Measurements from ENCODE around the gene MPV17L2.

DNA sequence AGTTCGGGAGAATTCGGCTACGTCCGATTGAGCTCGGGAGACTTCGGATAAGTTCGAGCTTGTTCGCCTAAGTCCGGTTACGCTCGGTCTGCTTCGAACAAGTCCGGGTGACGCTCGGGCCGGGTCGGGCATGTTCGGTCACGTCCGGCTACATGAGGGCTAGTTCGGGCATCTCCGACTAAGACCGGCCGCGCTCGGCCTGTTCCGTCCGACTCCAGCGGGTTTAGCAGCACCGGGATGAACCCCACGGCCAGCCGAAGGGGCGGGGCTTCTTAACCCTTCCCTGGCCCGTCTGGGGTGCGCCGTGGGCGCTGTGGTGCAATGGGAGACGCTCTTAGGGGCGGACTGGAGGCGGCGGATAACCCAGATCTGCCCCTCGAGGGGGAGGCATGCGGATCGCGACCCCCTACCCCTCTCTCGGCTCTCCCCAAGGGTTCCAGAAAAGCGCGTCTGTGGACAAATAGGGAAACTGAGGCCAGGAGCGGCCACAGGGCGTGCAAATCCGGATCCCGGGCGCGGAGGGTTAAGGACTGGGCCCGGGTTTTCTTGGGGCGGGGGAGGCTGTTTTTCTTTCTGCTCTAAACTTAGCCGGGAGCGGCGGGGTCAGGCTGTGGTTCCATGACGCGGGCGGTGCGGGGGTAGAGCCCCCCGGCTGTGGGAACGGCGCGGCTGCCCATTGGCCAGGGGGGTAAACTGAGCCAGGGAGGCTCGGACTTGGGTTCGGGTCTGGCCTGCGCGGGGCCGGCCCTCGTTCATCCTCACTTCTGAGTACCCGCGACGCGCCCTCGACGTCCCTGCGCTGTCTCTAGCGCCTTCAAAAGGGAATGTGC is 31.7 kb downstream of the MPV17L2 start:
- TF ChIP-seq, protein P1, sequence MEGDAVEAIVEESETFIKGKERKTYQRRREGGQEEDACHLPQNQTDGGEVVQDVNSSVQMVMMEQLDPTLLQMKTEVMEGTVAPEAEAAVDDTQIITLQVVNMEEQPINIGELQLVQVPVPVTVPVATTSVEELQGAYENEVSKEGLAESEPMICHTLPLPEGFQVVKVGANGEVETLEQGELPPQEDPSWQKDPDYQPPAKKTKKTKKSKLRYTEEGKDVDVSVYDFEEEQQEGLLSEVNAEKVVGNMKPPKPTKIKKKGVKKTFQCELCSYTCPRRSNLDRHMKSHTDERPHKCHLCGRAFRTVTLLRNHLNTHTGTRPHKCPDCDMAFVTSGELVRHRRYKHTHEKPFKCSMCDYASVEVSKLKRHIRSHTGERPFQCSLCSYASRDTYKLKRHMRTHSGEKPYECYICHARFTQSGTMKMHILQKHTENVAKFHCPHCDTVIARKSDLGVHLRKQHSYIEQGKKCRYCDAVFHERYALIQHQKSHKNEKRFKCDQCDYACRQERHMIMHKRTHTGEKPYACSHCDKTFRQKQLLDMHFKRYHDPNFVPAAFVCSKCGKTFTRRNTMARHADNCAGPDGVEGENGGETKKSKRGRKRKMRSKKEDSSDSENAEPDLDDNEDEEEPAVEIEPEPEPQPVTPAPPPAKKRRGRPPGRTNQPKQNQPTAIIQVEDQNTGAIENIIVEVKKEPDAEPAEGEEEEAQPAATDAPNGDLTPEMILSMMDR (IDR thresholded peaks at IDR 0.05), result no peak
- TF ChIP-seq ZFX (IDR thresholded peaks at IDR 0.05; ENCODE audit: borderline replicate concordance), result no peak

All from 22Rv1 (cell line).